HCT116 (cell line): ENCODE measurements around the gene ACP7. TPM values are rescaled to one million over a fixed set of nuclear protein-coding genes. Genes with fewer than 3 reads are reported as not detected.
A peak's percentile ranks its signal among the peaks of the same experiment; 100 is the strongest.

Experiments used
- ATAC-seq: fragments of 200-7000 bp; cut with Tn5 transposase; 2 replicates; pipeline ENCODE4 v1.9.1; 2020; ENCODE audit warnings: mild to moderate bottlenecking, moderate library complexity
- BruUV-seq: library from RNA; stranded (reverse); fragments of 400-500 nt; replicated peaks from 2 replicates; lab custom pipeline; 2021; lab: Mats Ljungman, UMichigan
- CTCF ChIA-PET: fragments of 300-600 bp; sonication (Branson Sonifier 250); formaldehyde crosslinking; loops from one replicate; lab custom pipeline; 2021; ENCODE audit warnings: antibody characterized with exemption; lab: Charles Lee
- POLR2A ChIA-PET: fragments of 300-600, 350-600 bp; sonication (Branson Sonifier 250); formaldehyde crosslinking; loops from one replicate; lab custom pipeline; 2021; ENCODE audit warnings: antibody characterized with exemption; lab: Charles Lee
- RAD21 ChIA-PET, 2 experiments: fragments of 300-600 bp; sonication (Branson Sonifier 250); formaldehyde crosslinking; loops; one replicate each; lab custom pipeline; 2023; ENCODE audit warnings: low total read pairs in 2 of 2; ENCODE audit not compliant: uncharacterized antibody in 2 of 2, unreplicated experiment in 2 of 2, low non-redundant PET in 1 of 2; lab: Charles Lee
- DNase-seq: peaks from one replicate; pipeline ENCODE4 v3.0.0-alpha.2; 2010; ENCODE audit warnings: low read depth, low spot score
- H2AFZ ChIP-seq: fragments of 200-600 bp; shearing (Covaris generic), sonication (generic); 2 replicates; pipeline ENCODE4 v1.6.1; 2017; ENCODE audit warnings: low read depth, mixed run types, mixed read lengths, antibody characterized with exemption, low read length; ENCODE audit not compliant: poor library complexity, severe bottlenecking
- H3K27ac ChIP-seq: 2 replicates; pipeline ENCODE4 v1.5.1; 2012; ENCODE audit warnings: low read depth, low read length
- H3K27me3 ChIP-seq: fragments of 200-600 bp; sonication (generic); 2 replicates; pipeline ENCODE4 v1.6.1; 2016; ENCODE audit warnings: mixed run types, low read length, mixed read lengths; ENCODE audit not compliant: insufficient read depth
- H3K36me3 ChIP-seq, 2 experiments: fragments of 200-500 bp in 1 of 2; fragments of 200-600 bp in 1 of 2; sonication (Bioruptor generic) in 1 of 2; sonication (generic) in 1 of 2; 2 replicates each; pipeline versions ENCODE4 v1.5.1 to v1.6.1; 2014 to 2016; ENCODE audit warnings: low read length in 2 of 2, inconsistent platforms in 1 of 2, mixed read lengths in 1 of 2, mixed run types in 1 of 2; ENCODE audit not compliant: insufficient read depth in 2 of 2, control insufficient read depth in 1 of 2
- H3K4me1 ChIP-seq, 2 experiments: fragments of 200-600 bp in 1 of 2; sonication (generic) in 1 of 2; 2 replicates each; pipeline versions ENCODE4 v1.5.1 to v1.6.1; 2012 to 2017; ENCODE audit warnings: low read length in 2 of 2, inconsistent platforms in 1 of 2, mild to moderate bottlenecking in 1 of 2, mixed read lengths in 1 of 2, mixed run types in 1 of 2, moderate library complexity in 1 of 2; ENCODE audit not compliant: insufficient read depth in 2 of 2, control insufficient read depth in 1 of 2
- H3K4me2 ChIP-seq: fragments of 200-600 bp; sonication (generic); 2 replicates; pipeline ENCODE4 v1.6.1; 2017; ENCODE audit warnings: mixed run types, low read length, mixed read lengths
- H3K4me3 ChIP-seq, 2 experiments: fragments of 200-600 bp in 1 of 2; sonication (generic) in 1 of 2; replicated peaks in 1 of 2; 2 replicates each; pipeline ENCODE4 v1.5.1; 2011 to 2016; ENCODE audit warnings: low read length in 2 of 2, control low read depth in 1 of 2, low read depth in 1 of 2, mild to moderate bottlenecking in 1 of 2, mixed read lengths in 1 of 2, mixed run types in 1 of 2
- H3K79me2 ChIP-seq: fragments of 200-600 bp; sonication (generic); 2 replicates; pipeline ENCODE4 v1.6.1; 2017; ENCODE audit warnings: mild to moderate bottlenecking, mixed run types, low read length, moderate library complexity, mixed read lengths; ENCODE audit not compliant: insufficient read depth
- H3K9ac ChIP-seq: fragments of 200-600 bp; sonication (generic); 2 replicates; pipeline ENCODE4 v1.6.1; 2016; ENCODE audit warnings: low read length, mixed read lengths
- H3K9me2 ChIP-seq: fragments of 200-600 bp; sonication (generic), shearing (Covaris generic); 2 replicates; pipeline ENCODE4 v1.6.1; 2017; ENCODE audit warnings: mixed run types, mild to moderate bottlenecking, moderate library complexity; ENCODE audit not compliant: insufficient read depth
- H3K9me3 ChIP-seq, 2 experiments: fragments of 200-500 bp in 1 of 2; fragments of 200-600 bp in 1 of 2; sonication (Bioruptor generic) in 1 of 2; sonication (generic) in 1 of 2; 2 replicates each; pipeline ENCODE4 v1.6.1; 2014 to 2017; ENCODE audit warnings: low read length in 2 of 2, mixed read lengths in 2 of 2, inconsistent platforms in 1 of 2, low read depth in 1 of 2, mild to moderate bottlenecking in 1 of 2, mixed run types in 1 of 2, moderate library complexity in 1 of 2; ENCODE audit not compliant: control insufficient read depth in 1 of 2, insufficient read depth in 1 of 2
- H4K20me1 ChIP-seq: fragments of 200-600 bp; sonication (generic), shearing (Covaris generic); 2 replicates; pipeline ENCODE4 v1.6.1; 2017; ENCODE audit warnings: mixed run types, mild to moderate bottlenecking, moderate library complexity; ENCODE audit not compliant: insufficient read depth
- CBX3 ChIP-seq: IDR thresholded peaks from 2 replicates; pipeline ENCODE4 v1.6.1; 2012; ENCODE audit warnings: low read depth
- CEBPB ChIP-seq: IDR thresholded peaks from 2 replicates; pipeline ENCODE4 v1.6.1; 2012; ENCODE audit warnings: low read depth
- EZH2 ChIP-seq: fragments of 200-600 bp; sonication (generic); IDR thresholded peaks from 2 replicates; pipeline ENCODE4 v1.6.1; 2017; ENCODE audit warnings: antibody characterized with exemption, mixed run types
- EZH2phosphoT487 ChIP-seq: fragments of 200-600 bp; IDR thresholded peaks from 2 replicates; pipeline ENCODE4 v1.6.1; 2018; ENCODE audit warnings: antibody characterized with exemption, borderline replicate concordance
- FOSL1 ChIP-seq: IDR thresholded peaks from 2 replicates; pipeline ENCODE4 v1.6.1; 2012; ENCODE audit warnings: low read depth
- JUND ChIP-seq: IDR thresholded peaks from 2 replicates; pipeline ENCODE4 v1.6.1; 2012
- POLR2AphosphoS5 ChIP-seq: IDR thresholded peaks from 2 replicates; pipeline ENCODE4 v1.6.1; 2011; ENCODE audit warnings: mild to moderate bottlenecking, low read depth, low read length, moderate library complexity
- RAD21 ChIP-seq: IDR thresholded peaks from 2 replicates; pipeline ENCODE4 v1.6.1; 2012; ENCODE audit warnings: low read depth, mild to moderate bottlenecking
- SIN3A ChIP-seq: IDR thresholded peaks from 2 replicates; pipeline ENCODE4 v1.6.1; 2012; ENCODE audit warnings: low read depth
- SP1 ChIP-seq: IDR thresholded peaks from 2 replicates; pipeline ENCODE4 v1.6.1; 2012; ENCODE audit warnings: low read depth
- SRF ChIP-seq: IDR thresholded peaks from 2 replicates; pipeline ENCODE4 v1.6.1; 2012; ENCODE audit warnings: low read depth
- ZBTB33 ChIP-seq: IDR thresholded peaks from 2 replicates; pipeline ENCODE4 v1.6.1; 2011; ENCODE audit warnings: mild to moderate bottlenecking, low read length, moderate library complexity; ENCODE audit not compliant: insufficient replicate concordance; ENCODE audit errors: extremely low read depth
- ZFX ChIP-seq: fragments of 450-650 bp; IDR thresholded peaks from 2 replicates; pipeline ENCODE4 v1.6.1; 2017
- ZNF274 ChIP-seq: fragments of 200-500 bp; sonication (Bioruptor generic); IDR thresholded peaks from 2 replicates; pipeline ENCODE4 v1.6.1; 2014; ENCODE audit warnings: mild to moderate bottlenecking, low read depth, low read length, inconsistent platforms
- intact Hi-C: fragments of 100-400 bp; cut with micrococcal nuclease; formaldehyde crosslinking; loops from 2 replicates; pipeline ENCODE4 v1.10.0; 2022
- total RNA-seq: library from RNA; stranded (reverse); gene quantifications from one replicate; pipeline ENCODE4 v1.2.1, GENCODE V29; 2021; ENCODE audit not compliant: unreplicated experiment
- TF ChIP-seq, protein P1 (sequence below): IDR thresholded peaks from 2 replicates; pipeline ENCODE4 v1.6.1; 2012
- TF ChIP-seq, protein P2 (sequence below): IDR thresholded peaks from 2 replicates; pipeline ENCODE4 v1.6.1; 2012

Gene ACP7
- total RNA-seq, 1 experiment from 2014 or later: 4.7 TPM

- ChIA-PET RAD21 (interaction anchor here in 1 of 2 experiments (0.5 to 0.6 kb wide), 3 partner anchors 10 to 691 kb away, joined by 3 to 5 read pairs (median 3); partner anchors contain the start of gene GGN), CTCF (interaction anchor here (1.1 to 1.5 kb wide), 3 partner anchors 10 to 44 kb away, joined by 3 to 5 read pairs (median 4); no protein-coding TSS in a partner anchor), POLR2A (interaction anchor here (0.6 to 1.9 kb wide), 8 partner anchors 10 to 556 kb away, joined by 3 to 7 read pairs (median 4); partner anchors contain the start of genes FBXO27 and RPS16)
- Histone ChIP-seq H3K9me2 (no peaks in the 10 kb centered on the region), H3K4me1 (peaks cover 60 to 90% of the 10 kb centered on the region in 2 experiments), H3K27me3 (no peaks in the 10 kb centered on the region), H3K9ac (peak overlapping the region; percentile 65), H3K79me2 (peaks cover 15% of the 10 kb centered on the region; the same call in 1 of the 2 replicates), H3K36me3 (no peaks in the 10 kb centered on the region), H2AFZ (no peak overlapping the region), H3K4me2 (peak overlapping the region; percentile 79), H3K9me3 (no peaks in the 10 kb centered on the region), H4K20me1 (no peaks in the 10 kb centered on the region), H3K27ac (peak overlapping the region; percentile 96), H3K4me3 (peak overlapping the region; percentile 19 to 39; a peak in 3 of 4 replicates)
- ATAC-seq: peak; percentile 84
- TF ChIP-seq, protein P1, sequence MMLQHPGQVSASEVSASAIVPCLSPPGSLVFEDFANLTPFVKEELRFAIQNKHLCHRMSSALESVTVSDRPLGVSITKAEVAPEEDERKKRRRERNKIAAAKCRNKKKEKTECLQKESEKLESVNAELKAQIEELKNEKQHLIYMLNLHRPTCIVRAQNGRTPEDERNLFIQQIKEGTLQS: no peak; the same call in 1 of the 2 replicates
- peak; percentile 85 for TF ChIP-seq JUND
- TF ChIP-seq CEBPB: peak; percentile 76
- TF ChIP-seq ZNF274: no peak
- peak; percentile 54 for TF ChIP-seq POLR2AphosphoS5
- TF ChIP-seq SRF: peak; percentile 78
- TF ChIP-seq CBX3: peak; percentile 86
- no peak for TF ChIP-seq EZH2phosphoT487
- peak; percentile 89 for TF ChIP-seq FOSL1
- no peak for TF ChIP-seq ZBTB33
- TF ChIP-seq EZH2: no peak
- TF ChIP-seq, protein P2, sequence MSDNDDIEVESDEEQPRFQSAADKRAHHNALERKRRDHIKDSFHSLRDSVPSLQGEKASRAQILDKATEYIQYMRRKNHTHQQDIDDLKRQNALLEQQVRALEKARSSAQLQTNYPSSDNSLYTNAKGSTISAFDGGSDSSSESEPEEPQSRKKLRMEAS: peak; percentile 38; the same call in 1 of the 2 replicates
- peak; percentile 87 for TF ChIP-seq SP1
- TF ChIP-seq ZFX: no peak
- 0 out of 2 replicates have a peak, but pooled peaks have one; percentile 4 for TF ChIP-seq RAD21
- peak; percentile 75 for TF ChIP-seq SIN3A
- intact Hi-C loops: no loop called here
- DNase-seq: peak; percentile 98
- BruUV-seq: TSS peak; percentile 28
Observed at GRCh38 chr19:39078436-39079200, 5.5 kb upstream of the ACP7 start.
